T-helper 9 cell (primary cell): ENCODE data around the gene CEP85.

ENCODE experiments used
- DNase-seq: peaks from one replicate; pipeline ENCODE4 v3.0.0-alpha.2; 2020
- total RNA-seq, 2 donors: gene quantifications; one replicate each; lab custom pipeline; 2026; lab: John Stamatoyannopoulos, UW

Gene CEP85, protein sequence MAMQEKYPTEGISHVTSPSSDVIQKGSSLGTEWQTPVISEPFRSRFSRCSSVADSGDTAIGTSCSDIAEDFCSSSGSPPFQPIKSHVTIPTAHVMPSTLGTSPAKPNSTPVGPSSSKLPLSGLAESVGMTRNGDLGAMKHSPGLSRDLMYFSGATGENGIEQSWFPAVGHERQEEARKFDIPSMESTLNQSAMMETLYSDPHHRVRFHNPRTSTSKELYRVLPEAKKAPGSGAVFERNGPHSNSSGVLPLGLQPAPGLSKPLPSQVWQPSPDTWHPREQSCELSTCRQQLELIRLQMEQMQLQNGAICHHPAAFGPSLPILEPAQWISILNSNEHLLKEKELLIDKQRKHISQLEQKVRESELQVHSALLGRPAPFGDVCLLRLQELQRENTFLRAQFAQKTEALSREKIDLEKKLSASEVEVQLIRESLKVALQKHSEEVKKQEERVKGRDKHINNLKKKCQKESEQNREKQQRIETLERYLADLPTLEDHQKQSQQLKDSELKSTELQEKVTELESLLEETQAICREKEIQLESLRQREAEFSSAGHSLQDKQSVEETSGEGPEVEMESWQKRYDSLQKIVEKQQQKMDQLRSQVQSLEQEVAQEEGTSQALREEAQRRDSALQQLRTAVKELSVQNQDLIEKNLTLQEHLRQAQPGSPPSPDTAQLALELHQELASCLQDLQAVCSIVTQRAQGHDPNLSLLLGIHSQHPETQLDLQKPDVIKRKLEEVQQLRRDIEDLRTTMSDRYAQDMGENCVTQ
- 28.7 to 52.3 reads per million in 2 donors for total RNA-seq

DNA sequence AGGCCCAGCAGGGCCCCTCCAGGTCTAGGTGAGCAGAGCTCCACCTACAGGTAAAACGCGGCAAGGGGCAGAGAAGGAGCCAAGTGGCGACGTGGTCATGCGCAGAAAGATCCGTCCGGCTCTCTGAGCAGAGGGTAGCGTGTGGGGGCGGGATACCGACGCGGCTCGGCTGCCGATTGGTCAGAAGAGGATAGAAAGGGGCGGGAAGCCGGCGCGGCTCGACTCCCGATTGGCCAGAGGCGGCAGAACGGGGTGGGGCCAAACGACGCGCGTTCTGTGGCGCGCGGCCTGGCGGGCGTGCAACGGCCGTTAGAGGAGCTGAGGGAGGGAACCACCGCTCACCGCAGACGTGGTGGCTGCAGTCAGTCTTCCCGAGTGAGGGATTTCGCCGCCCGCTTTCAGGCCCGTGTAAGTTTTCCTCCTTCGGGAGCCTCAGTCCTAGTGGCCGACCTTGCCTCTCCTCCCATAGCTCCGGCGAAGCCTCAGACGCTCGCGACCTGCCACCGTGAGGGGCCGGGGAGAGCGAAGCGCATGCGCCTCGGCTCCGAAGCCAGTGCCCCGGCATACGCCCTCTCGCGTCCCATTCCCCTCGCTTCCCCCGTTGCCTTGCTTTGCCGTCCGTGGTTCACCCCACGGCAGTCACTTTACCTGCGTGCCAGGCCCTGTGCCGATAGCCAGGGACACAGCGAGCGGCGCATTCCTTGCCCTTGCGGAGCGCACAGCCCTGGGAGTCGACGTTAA, at the start of gene CEP85:
TSS of gene CEP85 (plus strand) at position 298 of the 741 bp plus-strand sequence. CDS start 5,584 bp downstream, outside the sequence.
- DNase-seq: peak; percentile 98

DNA sequence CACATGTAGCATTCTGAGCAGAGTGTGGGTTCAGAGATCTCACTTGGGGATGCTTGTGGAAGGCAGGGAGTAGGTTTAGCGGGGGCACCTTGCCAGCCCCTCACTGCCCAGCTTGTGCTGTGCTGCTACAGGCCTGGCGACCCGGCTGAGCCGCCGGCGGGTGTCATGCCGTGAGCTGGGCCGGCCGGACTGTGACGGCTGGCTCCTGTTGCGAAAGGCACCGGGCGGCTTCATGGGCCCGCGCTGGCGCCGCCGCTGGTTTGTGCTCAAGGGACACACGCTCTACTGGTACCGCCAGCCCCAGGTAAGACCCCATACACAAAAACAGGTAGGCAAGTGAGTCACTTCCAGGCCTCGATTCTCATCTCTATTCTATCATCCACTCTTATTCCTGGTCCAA, 49.1 kb upstream of the CEP85 start:
- no peak for DNase-seq

DNA sequence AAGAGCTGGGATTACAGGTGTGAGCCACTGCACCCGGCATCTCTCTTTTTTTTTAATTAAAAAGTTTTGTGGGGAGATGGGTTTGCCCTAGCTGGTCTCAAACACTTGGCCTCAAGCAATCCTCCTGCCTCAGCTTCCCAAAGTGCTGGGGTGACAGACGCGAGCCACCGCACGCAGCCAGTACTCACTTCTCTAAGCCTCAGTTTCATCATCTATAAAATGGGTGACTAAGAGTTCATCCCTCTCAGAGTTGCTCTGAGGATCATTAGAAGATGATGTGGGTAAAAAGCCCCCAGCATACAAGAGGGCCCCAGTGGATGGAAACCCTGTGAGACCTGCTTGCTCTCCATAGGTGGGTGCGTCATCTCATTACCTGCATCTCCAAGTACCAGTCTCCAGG, 46.1 kb upstream of the CEP85 start:
- no peak for DNase-seq

DNA sequence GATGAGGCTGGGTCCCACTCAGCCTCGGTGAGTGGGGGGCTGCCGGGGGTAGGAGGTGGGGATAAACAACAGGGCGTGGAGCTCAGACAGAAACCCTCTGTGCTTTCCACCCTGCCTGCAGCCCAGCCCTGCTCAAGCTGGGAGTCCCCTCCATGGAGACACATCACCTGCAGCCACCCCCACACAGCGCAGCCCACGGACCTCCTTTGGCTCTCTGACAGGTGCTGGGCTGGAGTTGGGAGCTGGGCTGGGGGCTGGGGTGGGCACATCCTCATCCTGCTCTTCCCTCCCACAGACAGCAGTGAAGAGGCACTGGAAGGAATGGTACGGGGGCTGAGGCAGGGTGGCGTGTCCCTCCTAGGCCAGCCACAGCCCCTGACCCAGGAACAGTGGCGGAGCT, 45.5 kb upstream of the CEP85 start:
- no peak for DNase-seq

DNA sequence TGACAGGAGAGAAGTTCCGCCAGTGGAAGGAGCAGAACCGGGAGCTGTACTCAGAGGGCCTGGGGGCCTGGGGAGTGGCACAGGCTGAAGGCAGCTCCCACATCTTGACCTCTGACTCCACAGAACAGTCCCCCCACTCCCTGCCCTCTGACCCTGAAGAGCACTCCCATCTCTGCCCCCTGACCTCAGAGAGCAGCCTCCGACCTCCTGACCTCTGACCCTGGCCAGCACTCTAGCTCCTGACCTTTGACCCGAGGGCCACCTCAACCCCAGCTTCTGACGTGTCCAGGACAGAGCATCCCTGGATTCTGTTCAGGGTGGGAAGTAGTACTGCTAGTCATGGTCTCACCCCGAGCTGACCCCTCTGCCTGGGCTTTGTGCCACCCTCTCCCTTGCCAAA, 44.7 kb upstream of the CEP85 start:
- DNase-seq: no peak

DNA sequence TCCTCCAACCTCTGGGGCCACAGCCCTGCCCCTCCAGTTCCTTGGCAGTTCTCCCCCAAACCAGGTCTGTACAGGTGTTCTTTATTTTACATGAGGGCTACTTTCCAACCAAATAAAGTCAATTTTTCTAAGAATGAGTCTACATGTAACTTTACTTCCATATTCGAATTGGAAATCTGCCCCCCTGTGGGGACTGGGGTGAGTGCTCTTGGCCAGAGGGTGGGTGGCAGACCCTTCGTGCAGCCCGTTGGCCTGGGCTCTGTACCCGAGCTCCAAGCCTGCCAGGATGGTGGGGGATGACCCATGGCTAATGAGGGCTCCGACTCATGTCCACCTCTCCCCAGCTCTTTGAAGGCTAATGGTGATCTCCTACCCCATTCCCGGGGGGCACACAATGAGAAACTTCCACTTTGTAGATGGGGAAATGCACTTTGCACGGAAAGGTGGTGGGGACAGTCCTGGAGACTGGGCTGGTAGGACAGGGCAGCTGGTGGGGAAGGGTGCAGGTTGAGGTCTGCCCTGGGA, 44.2 kb upstream of the CEP85 start:
- DNase-seq: no peak

DNA sequence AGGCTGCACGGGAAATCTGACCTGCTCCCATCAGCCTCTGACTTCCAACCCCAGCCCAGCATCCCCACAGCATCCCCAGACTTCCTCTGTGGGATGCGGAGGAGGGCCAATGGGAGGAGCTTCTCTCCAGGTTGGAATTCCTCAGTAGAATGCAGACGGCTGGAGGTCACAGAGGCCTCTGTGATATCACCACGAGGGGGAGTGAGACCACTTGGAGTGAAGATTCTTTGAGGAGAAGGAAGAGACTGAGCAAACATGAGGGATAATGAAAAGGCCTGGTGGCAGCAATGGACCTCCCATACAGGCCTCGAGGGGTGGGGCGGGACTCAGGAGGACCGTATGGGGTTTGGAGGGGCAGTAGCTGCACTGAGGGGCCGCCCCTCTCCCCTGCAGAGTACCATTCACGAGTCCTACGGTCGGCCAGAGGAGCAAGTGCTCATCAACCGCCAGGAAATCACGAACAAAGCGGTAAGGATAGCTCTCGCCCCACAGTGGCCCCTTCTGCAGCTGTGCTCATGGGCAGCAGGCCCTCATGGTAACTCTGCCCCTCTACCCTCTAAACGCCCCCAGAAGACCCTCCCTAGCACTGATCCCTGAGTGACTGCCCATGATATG, 43.5 kb upstream of the CEP85 start, which contains the start of gene CATSPER4:
TSS of gene CATSPER4 (plus strand) at position 230 of the 615 bp plus-strand sequence. CDS start at position 256, 26 bp downstream.
- no peak for DNase-seq

DNA sequence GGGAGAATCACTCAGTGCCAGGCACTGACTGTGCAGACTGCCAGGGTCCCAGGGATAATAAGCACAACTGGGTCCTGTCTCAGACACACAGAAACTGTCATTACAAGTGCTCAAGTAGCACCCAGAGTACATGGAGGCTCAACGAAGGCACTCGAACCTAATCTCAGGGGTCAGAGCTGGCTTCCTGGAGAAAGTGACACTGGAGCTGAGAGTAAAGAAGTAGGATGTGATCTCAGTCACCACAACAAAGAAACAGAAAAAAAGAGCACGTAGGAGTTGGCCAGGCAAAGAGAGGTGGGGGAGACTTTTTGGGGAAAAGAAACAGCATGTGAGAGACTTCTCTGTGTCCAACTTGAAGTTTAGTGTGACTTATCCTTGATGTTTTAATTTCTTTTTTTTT, 42.3 kb upstream of the CEP85 start:
- DNase-seq: no peak

DNA sequence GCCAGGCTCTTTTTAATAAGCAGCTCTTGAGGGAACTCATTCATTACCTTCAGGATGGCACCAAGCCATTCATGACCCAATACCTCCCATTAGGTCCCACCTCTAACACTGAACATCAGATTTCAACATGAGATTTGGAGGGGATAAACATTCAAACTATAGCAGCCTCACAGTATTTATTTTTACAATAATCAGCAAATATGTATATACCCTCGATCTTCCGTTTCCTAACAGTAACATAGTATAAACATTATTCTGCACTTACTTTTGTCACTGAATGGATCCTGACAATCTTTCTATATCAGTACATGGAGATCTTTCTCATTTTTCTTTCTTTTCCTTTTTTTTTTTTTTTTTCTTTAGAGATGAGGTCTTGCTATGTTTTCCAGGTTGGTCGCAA, 38.2 kb upstream of the CEP85 start:
- DNase-seq: no peak

DNA sequence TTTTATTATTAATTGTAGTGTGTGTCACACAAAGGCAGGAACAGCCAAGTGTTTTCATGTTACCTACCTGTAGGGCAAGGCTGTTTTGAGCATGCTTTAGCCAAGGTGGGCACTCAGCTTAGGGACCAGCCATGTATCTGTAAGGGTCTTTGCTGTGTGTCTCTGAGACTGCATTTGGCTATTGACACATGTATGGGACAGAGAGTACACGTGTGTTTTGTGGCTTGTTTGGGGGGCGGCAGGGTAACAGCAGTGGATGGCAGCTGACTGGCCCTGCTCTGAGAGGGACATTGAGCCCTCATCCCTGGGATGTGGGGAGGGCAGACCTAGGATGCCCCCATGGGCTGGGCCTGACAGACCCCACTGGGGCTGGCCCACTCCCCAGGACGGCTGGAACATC, 36.7 kb upstream of the CEP85 start:
- no peak for DNase-seq

DNA sequence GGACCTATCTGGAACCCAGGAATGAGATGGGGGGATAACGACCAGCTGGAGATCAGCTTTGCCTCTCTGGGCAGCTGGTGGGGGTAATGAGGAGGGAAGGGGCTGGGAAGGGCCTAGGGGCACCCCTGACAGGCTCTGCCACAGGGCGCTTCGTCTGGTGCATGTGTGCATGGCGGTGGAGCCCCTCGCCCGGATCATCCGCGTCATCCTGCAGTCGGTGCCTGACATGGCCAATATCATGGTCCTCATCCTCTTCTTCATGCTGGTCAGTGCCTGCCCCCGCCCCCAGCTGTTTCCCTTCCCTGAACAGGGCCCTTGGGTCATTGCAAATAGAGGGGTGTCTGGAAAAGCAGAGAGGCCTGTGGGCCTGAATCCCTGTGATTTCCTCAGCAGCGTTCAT, 36.2 kb upstream of the CEP85 start:
- DNase-seq: no peak

DNA sequence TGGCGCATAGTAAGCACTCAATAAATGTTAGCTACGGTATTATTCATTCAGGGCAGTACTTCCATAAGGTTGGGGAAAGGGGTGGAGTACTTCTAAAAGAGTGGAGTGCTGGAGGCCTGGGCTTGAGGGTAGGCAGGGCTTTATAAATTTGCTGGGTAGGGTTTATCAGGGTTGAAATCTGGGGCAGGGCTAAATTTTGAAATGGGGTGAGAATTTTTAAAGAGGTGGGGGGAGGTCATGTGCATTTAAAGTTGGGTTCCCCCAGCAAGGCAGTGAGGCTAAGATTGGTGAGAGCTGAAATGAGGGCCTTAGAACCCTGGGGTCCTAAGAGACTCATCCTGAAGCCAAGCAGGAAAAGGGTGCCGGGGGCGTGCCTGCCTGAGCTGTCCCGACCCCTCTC, 33.6 kb upstream of the CEP85 start:
- no peak for DNase-seq

DNA sequence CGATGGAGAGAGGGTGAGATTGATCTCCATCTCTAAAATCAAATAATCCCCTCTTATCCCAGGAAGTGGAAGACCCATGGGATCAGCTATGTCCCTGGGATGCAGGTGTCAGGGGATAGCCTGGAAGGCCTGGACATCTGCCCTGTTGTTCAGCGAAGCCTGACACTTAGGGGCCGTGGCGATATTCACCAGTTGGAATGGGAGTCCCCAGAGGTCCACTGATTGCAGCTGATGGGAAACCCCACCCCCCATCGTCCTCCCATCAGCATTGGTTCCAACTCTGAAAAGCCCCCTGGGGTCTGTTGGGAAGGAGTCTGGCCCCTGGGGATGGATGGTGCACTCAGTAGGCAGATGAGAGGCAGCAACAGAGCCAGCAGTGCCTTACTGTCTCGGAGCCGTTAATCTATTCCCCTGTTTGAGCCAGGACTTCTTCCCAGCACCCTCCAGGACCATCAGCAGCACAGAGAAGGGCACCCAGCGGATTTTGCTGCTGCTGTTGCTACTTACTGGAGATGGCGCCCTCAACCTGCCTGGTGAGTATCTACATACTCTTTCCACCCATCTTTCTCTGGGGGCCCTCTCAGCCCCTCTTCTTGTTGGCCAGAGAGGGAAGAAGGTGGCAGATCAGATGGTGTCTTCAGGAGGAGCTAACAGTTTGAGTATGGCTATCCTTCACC, 30.2 kb upstream of the CEP85 start:
- no peak for DNase-seq

DNA sequence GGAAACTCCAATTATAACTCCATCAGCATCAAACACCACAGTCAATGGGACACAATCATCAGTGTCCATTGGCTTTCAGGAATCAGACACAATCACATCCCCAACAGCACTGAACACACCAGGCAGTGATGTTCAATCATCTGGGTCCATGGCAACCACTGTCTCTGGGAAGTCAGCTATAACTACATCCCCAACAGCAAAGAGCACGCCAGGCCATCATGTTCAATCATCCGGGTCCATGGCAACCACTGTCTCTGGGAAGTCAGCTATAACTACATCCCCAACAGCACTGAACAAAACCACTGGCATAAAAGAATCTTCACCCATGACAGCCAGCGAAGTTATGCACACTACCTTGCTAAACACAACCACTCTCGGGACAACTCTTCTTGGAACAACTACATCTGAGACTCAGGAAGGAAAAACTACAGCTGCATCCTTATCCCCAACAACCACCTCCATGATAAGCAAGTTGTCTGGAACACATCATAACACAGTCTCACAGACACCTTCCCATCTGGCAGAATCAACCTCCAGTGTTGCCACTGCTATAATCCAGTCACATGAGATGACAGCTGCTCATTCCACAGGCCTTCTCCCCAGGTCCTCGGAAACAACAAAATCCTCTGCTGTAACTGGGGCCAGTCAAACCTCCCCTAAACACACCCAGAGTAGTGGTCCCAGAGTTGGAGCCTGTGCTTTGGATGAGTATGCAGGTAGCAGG, 23.7 kb upstream of the CEP85 start:
- DNase-seq: no peak

DNA sequence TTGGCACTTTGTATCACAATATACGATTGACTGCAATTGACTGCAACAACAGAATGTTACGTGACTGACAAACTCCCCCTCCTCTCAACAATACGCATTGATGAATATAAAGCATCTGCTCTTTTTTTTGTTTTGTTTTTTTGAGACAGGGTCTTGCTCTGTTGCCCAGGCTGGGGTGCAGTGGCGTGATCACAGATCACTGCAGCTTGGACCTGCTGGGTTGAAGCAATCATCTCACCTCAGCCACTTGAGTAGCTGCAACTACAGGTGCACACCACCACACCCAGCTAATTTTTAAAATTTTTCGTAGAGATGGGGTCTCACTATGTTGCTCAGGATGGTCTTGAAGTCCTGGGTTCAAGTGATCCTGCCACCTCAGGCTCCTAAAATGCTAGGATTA, 21.3 kb upstream of the CEP85 start:
- no peak for DNase-seq

DNA sequence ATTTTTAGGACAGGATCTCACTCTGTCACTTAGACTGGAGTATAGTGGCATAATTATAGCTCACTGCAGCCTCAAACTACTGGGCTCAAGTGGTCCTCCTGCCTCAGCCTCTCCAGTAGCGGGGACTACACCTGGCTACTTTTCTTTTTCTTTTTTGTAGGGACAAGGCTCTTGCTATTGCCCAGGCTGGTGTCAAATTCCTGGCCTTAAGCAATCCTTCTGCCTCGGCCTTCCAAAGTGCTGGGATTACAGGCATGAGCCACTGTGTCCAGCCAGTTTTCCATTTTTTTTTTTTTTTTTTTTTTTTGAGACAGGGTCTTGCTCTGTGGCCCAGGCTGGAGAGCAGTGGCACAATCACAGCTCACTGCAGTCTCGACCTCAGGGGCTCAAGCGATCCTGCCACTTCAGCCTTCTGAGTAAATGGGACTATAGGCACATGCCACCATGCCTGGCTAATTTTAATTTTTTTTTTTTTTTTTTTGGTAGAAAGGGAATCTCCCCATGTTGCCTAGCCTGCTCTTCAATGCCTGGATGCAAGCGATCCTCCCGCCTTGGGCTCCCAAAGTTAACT, 20.6 kb upstream of the CEP85 start:
- no peak for DNase-seq

DNA sequence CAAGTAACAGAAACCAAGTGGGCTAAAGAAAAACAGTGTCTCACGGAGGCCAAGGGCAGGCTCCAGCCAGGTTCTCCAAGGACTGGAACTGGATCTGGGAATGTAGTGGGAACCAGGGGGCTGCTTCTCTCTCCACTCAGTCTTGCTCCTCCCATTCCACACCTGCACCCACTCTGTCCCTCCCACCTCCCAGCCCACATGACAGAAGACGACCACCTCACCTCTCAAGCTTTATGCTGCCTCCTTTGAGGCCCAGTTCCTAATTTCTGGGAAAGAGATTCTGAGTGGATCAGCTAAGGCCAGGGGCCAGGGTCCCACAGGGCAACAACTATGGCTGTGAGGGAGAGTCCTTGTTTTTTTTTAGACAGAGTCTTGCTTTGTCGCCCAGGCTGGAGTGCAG, 18.8 kb upstream of the CEP85 start:
- no peak for DNase-seq

DNA sequence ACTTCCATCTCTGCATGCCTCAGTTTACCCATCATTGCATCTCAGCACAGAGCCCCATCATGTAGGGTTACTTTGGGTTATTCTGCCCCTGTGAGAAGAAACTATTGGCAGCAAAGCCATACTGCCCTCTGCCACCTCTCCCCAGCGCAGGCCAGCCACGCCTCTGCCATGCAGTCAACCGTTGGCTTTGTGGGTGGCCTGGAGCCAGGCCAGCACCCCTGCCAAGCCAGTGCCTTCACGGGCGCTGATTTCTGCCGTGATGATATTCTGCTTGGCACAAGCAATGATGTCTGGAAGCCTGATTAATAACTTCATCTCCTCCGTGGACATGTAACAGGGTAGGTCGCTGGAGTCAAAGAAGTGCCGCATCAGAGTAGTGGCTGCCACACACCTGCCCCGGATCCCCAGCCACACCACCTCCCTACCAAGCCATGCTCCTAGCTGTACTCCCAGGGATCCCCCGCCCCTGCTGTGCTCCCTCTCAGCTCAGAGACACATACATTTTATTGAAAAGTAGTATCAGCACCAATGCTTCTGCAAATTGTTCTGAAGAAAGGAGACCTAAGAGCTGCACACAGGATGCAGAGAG, 15.0 kb upstream of the CEP85 start:
- no peak for DNase-seq

DNA sequence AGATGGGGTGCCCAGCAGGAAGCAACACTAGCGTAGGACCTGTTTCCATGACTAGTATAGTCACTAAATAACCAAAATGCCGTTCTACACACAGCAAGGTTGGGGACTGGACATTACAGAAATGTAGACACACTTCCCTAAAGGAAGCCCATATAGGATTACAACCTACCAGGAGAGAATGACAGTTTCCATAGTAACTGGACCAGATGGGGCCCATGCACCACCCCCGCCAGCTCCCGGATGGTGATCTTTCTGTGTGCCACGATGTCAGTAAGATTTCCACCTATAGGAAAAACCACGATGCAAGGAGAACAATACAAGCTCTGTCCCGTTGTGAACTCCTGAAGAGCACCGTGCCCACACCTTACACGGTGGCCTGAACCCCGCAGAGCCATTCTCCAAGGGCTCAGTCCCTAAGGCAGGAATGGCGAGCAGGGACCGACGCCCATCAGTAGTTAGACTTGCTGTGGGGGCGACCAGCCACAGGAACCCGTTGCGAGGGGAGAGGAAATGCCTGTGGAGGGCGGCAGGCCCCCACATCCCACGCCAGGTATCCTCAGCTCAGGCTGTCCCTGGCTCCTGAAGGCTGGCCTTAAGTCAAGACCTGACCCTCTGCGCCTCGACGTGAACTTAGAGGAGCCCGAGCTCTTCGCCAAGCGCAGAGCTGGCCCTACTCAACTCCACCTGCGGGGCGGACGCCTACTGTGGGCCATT, 13.6 kb upstream of the CEP85 start:
- DNase-seq: no peak

DNA sequence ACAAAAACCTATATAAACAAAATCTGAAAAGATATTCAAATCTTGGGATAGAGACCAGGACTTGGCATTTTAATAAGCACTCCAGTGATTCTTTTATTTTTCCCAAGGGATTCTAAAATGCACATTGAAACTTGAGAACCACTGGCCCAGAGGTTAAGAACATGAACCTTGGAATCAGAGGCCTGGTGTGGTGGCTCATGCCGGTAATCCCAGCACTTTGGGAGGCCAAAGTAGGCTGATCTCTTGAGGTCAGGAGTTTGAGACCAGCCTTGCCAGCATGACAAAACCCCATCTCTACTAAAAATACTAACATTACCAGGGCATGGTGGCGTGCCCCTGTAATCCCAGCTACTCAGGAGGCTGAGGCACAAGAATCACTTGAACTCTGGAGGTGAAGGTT, 12.9 kb upstream of the CEP85 start:
- no peak for DNase-seq
